Panc1 (cell line): ENCODE data around the gene CEP97. TPM values are rescaled to one million over a fixed set of nuclear protein-coding genes. Genes with fewer than 3 reads are reported as not detected.

Source experiments
- ATAC-seq: fragments of 200-7000 bp; cut with Tn5 transposase; 2 replicates; pipeline ENCODE4 v1.9.1; 2020; ENCODE audit warnings: mild to moderate bottlenecking, moderate library complexity
- BruUV-seq: library from RNA; stranded (reverse); fragments of 400-500 nt; replicated peaks from 2 replicates; lab custom pipeline; 2021; lab: Mats Ljungman, UMichigan
- CTCF ChIA-PET: fragments of 300-600 bp; sonication (Branson Sonifier 250); formaldehyde crosslinking; loops from one replicate; lab custom pipeline; 2022; ENCODE audit warnings: antibody characterized with exemption; lab: Charles Lee
- POLR2A ChIA-PET: fragments of 300-600 bp; sonication (Branson Sonifier 250); formaldehyde crosslinking; loops from one replicate; lab custom pipeline; 2022; ENCODE audit warnings: antibody characterized with exemption; lab: Charles Lee
- DNase-seq: peaks from one replicate; pipeline ENCODE4 v3.0.0-alpha.2; 2010; ENCODE audit warnings: low read depth, low spot score
- H3K27ac ChIP-seq: 2 replicates; pipeline ENCODE4 v1.5.1; 2011; ENCODE audit warnings: mild to moderate bottlenecking, low read length, inconsistent platforms
- H3K27me3 ChIP-seq: fragments of 200-500 bp; sonication (Bioruptor generic); 2 replicates; pipeline ENCODE4 v1.6.0; 2014; ENCODE audit warnings: low read length, inconsistent platforms; ENCODE audit not compliant: control insufficient read depth, insufficient read depth
- H3K36me3 ChIP-seq: fragments of 200-500 bp; sonication (Bioruptor generic); 2 replicates; pipeline ENCODE4 v1.5.1; 2014; ENCODE audit warnings: inconsistent platforms, mild to moderate bottlenecking, low read length, moderate library complexity; ENCODE audit not compliant: control insufficient read depth, insufficient read depth
- H3K4me1 ChIP-seq: 2 replicates; pipeline ENCODE4 v1.5.1; 2011; ENCODE audit warnings: inconsistent platforms, mild to moderate bottlenecking, low read length, moderate library complexity; ENCODE audit not compliant: control insufficient read depth, insufficient read depth
- H3K4me3 ChIP-seq, 2 experiments: 2 replicates each; pipeline ENCODE4 v1.5.1; 2011 to 2012; ENCODE audit warnings: low read depth in 2 of 2, low read length in 2 of 2, mild to moderate bottlenecking in 2 of 2, inconsistent platforms in 1 of 2, moderate library complexity in 1 of 2
- H3K9me3 ChIP-seq: fragments of 200-500 bp; sonication (Bioruptor generic); 2 replicates; pipeline ENCODE4 v1.5.1; 2014; ENCODE audit warnings: low read depth, mild to moderate bottlenecking, inconsistent platforms, low read length, moderate library complexity; ENCODE audit not compliant: control insufficient read depth, insufficient read depth
- CTCF ChIP-seq: fragments of 450-650 bp; IDR thresholded peaks from 2 replicates; pipeline ENCODE4 v1.5.1; 2017; ENCODE audit warnings: mild to moderate bottlenecking
- POLR2AphosphoS5 ChIP-seq: IDR thresholded peaks from 2 replicates; pipeline ENCODE4 v1.6.1; 2012; ENCODE audit warnings: mild to moderate bottlenecking, low read depth, low read length, moderate library complexity
- REST ChIP-seq, 2 experiments: IDR thresholded peaks; 2 replicates each; pipeline ENCODE4 v1.6.1; 2011 to 2012; ENCODE audit warnings: low read depth in 2 of 2, control low read depth in 1 of 2, low read length in 1 of 2, mild to moderate bottlenecking in 1 of 2, moderate library complexity in 1 of 2; ENCODE audit not compliant: insufficient read depth in 1 of 2
- SIN3A ChIP-seq: IDR thresholded peaks from 2 replicates; pipeline ENCODE4 v1.6.1; 2012; ENCODE audit warnings: low read depth, mild to moderate bottlenecking, low read length, moderate library complexity, borderline replicate concordance; ENCODE audit not compliant: insufficient read depth
- TCF7L2 ChIP-seq: IDR thresholded peaks from 2 replicates; pipeline ENCODE4 v1.6.1; 2011; ENCODE audit warnings: mild to moderate bottlenecking, low read depth, low read length, inconsistent platforms
- in situ Hi-C: cut with HindIII; loops from 2 replicates; pipeline ENCODE4 v1.10.0; 2016; ENCODE audit warnings: low sequenced_read_pairs, low pct_unique_long_range_greater_than_20kb
- intact Hi-C: fragments of 100-400 bp; cut with micrococcal nuclease; formaldehyde crosslinking; loops from one replicate; pipeline ENCODE4 v1.10.0; 2022; ENCODE audit not compliant: unreplicated experiment
- total RNA-seq: library from RNA; stranded (reverse); gene quantifications from one replicate; pipeline ENCODE4 v1.2.1, GENCODE V29; 2021; ENCODE audit not compliant: unreplicated experiment

The CEP97 gene
- total RNA-seq, 1 experiment from 2014 or later, result 17.4 TPM

- ChIA-PET CTCF (no interaction called here), POLR2A (no interaction called here)
- BruUV-seq, result no TSS peak
- Histone ChIP-seq H3K4me3 (no peak overlapping the region), H3K9me3 (no peaks in the 10 kb centered on the region), H3K4me1 (no peaks in the 10 kb centered on the region), H3K27me3 (no peaks in the 10 kb centered on the region), H3K27ac (no peak overlapping the region), H3K36me3 (no peaks in the 10 kb centered on the region)
- TF ChIP-seq REST (IDR thresholded peaks at IDR 0.05; ENCODE audit: insufficient read depth in 1 of 2, low read depth in 2 of 2, low read length in 1 of 2) (no peak), SIN3A (no peak), POLR2AphosphoS5 (no peak), CTCF (no peak), TCF7L2 (no peak)
- in situ Hi-C loops (loop anchor here (25.0 kb wide), 1 partner anchor 721 kb away; no protein-coding TSS in a partner anchor), intact Hi-C loops (no loop called here)
- ATAC-seq, result no peak
- no peak for DNase-seq
These were observed 92.1 kb downstream of the CEP97 start for GRCh38 chr3:101816215-101817149.

GRCh38 chr3:101817992-101818391 lies 93.6 kb downstream of the CEP97 start:
- intact Hi-C loops, result no loop called here
- POLR2A ChIA-PET, result no interaction called here

More at GRCh38 chr3:101817992-101818391, 93.6 kb downstream of the CEP97 start:
- CTCF ChIA-PET, result no interaction called here
- ATAC-seq (no peak), DNase-seq (no peak)
- Histone ChIP-seq H3K27ac (no peak overlapping the region), H3K36me3 (no peaks in the 10 kb centered on the region), H3K9me3 (no peaks in the 10 kb centered on the region), H3K4me3 (no peak overlapping the region), H3K4me1 (no peaks in the 10 kb centered on the region), H3K27me3 (no peaks in the 10 kb centered on the region)
- BruUV-seq, result no TSS peak
- TF ChIP-seq POLR2AphosphoS5 (no peak), CTCF (no peak), SIN3A (no peak), TCF7L2 (no peak), REST (IDR thresholded peaks at IDR 0.05; ENCODE audit: insufficient read depth in 1 of 2, low read depth in 2 of 2, low read length in 1 of 2) (no peak)
- in situ Hi-C loops, result loop anchor here (25.0 kb wide), 1 partner anchor 719 kb away; no protein-coding TSS in a partner anchor
